Body of pancreas (tissue), 4 donors: Measurements from ENCODE around the gene RNASE1.

ENCODE experiments used
- CTCF ChIP-seq, 7 experiments: fragments of 450-650 bp in 4 of 7; fragments of 200-600 bp in 3 of 7; sonication (generic) in 3 of 7; IDR thresholded peaks; one replicate each; pipeline ENCODE4 v1.5.1; 2016 to 2019; ENCODE audit warnings: antibody characterized with exemption in 7 of 7
- POLR2A ChIP-seq, 3 donors: fragments of 450-650 bp; IDR thresholded peaks; one replicate each; pipeline ENCODE4 v1.6.1; 2016; ENCODE audit warnings: antibody characterized with exemption in 3 of 3, mild to moderate bottlenecking in 2 of 3

GRCh38 chr14:20807304-20808161, 4.9 kb upstream of the RNASE1 start:
- no peak for TF ChIP-seq POLR2A (IDR thresholded peaks at IDR 0.05)
- TF ChIP-seq CTCF (IDR thresholded peaks at IDR 0.05) = peak in 4 of 7 experiments; percentile 4 to 49 (median 34)
